GM12864 (cell line): ENCODE results near the gene LONP2.
"Not testable (repeated sequence)": the region's sequence is repeated elsewhere in the genome, so short reads cannot be mapped to it uniquely, and the experiment has no call there.

Experiments
- DNase-seq: peaks from one replicate; pipeline ENCODE4 v3.0.0-alpha.2; 2011; ENCODE audit warnings: low read depth
- H3K4me3 ChIP-seq: 2 replicates; pipeline ENCODE4 v1.5.1; 2011; ENCODE audit warnings: mild to moderate bottlenecking, low read depth, low read length, control low read depth
- TF ChIP-seq, protein P1 (sequence below): IDR thresholded peaks from 2 replicates; pipeline ENCODE4 v1.5.1; 2011; ENCODE audit warnings: low read depth, mild to moderate bottlenecking, moderate library complexity, low read length, control low read depth, inconsistent platforms; ENCODE audit errors: missing control alignments

LONP2 gene

DNA sequence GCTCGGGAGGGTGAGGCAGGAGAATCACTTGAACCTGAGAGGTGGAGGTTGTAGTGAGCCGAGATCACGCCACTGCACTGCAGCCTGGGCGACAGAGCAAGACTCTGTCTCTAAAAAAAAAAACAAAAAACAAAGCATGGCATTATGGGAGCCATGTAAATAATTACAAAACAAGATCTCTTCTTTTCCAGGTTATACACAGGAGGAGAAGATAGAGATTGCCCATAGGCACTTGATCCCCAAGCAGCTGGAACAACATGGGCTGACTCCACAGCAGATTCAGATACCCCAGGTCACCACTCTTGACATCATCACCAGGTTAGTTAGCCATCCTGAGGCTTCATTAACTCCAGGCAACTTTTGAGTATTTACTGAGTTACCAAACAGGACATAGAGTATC is 55.4 kb downstream of the LONP2 start:
- H3K4me3 ChIP-seq: no peak overlapping the region
- no peak for DNase-seq
- TF ChIP-seq, protein P1, sequence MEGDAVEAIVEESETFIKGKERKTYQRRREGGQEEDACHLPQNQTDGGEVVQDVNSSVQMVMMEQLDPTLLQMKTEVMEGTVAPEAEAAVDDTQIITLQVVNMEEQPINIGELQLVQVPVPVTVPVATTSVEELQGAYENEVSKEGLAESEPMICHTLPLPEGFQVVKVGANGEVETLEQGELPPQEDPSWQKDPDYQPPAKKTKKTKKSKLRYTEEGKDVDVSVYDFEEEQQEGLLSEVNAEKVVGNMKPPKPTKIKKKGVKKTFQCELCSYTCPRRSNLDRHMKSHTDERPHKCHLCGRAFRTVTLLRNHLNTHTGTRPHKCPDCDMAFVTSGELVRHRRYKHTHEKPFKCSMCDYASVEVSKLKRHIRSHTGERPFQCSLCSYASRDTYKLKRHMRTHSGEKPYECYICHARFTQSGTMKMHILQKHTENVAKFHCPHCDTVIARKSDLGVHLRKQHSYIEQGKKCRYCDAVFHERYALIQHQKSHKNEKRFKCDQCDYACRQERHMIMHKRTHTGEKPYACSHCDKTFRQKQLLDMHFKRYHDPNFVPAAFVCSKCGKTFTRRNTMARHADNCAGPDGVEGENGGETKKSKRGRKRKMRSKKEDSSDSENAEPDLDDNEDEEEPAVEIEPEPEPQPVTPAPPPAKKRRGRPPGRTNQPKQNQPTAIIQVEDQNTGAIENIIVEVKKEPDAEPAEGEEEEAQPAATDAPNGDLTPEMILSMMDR: no peak

DNA sequence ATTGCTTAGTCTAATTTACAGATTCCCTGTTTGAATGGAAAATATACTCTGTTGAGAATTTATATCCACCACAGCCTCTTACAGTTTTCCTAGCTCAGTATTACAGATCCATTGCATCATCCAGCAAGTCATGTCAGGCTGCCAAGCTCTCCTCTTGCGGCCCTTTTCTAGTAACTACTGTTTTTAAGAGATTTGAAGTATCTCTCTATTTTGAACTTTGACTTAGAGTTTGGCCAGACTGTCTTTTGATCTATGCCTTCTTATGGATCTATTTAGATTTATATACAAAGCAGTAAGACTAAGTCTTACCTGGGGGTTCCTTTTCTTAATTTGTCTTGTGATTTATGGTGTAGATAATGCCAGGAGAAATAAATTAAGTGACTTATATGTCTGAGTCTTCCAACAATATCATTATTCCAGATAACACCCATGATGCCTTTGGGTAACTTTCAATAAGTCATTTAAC is 56.3 kb downstream of the LONP2 start:
- no peak for DNase-seq
- TF ChIP-seq, protein P1: no peak
- H3K4me3 ChIP-seq: no peak overlapping the region

DNA sequence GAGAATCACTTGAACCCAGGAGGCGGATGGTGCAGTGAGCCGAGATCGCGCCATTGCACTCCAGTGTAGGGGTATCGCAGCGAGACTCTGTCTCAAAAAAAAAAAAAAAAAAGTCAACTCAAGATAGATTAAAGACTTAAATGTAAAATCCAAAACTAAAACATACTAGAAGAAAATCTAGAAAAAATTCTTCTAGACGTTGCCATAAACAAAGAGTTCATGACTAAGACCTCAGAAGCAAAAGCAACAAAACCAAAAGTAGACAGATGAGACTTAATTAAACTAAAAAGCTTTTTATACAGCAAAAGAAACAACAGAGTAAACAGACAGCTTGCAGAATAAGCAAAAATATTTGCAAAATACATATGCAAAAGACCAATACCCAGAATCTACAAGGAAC is 64.4 kb downstream of the LONP2 start:
- DNase-seq: no peak
- TF ChIP-seq, protein P1: no peak
- H3K4me3 ChIP-seq: no peak overlapping the region

DNA sequence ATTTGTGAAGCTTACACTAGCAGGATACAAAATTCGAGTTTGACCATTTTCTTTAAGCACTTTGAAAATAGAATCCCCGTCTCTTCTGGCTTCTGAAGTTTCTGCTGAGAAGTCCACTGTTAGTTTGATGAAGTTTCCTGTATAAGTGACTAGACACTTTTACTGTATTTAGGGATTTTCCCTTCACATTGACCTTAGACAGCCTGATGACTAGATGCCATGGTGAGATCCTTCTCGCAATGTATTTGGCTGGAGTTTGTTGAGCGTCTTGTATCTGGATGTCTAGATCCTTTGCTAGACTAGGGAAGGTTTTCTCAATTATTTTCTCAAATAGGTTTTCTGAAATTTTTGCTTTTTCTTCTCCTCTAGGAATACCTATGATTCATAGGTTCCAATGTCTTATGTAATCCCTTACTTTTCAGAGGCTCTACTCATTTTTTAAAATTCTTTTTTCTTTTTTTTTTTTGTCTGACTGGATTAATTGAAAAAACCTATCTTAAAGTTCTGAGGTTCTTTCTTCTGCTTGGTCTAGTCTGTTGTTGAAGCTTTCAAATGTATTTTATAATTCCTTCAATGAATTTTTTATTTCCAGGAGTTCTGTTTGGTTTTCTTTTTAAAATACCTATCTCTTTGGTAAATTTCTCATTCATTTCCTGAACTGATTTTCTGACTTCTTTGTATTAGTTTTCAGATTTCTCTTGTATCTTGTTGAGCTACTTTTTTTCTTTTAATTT is 67.0 kb downstream of the LONP2 start:
- no peak overlapping the region for H3K4me3 ChIP-seq
- no peak for DNase-seq
- TF ChIP-seq, protein P1: no peak

DNA sequence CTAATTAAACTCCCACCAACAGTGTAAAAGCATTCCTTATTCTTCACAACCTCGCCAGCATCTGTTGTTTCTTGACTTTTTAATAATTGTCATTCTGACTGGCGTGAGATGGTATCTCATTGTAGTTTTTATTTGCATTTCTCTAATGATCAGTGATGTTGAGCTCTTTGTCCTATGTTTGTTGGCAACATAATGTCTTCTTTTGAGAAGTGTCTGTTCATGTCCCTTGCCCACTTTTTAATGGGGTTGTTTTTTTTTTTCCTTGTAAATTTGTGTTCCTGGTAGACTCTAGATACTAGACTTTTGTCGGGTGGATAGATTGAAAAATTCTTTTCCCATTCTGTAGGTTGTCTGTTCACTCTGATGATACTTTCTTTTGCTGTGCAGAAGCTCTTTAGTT is 69.8 kb downstream of the LONP2 start:
- not testable (repeated sequence) for H3K4me3 ChIP-seq, DNase-seq

DNA sequence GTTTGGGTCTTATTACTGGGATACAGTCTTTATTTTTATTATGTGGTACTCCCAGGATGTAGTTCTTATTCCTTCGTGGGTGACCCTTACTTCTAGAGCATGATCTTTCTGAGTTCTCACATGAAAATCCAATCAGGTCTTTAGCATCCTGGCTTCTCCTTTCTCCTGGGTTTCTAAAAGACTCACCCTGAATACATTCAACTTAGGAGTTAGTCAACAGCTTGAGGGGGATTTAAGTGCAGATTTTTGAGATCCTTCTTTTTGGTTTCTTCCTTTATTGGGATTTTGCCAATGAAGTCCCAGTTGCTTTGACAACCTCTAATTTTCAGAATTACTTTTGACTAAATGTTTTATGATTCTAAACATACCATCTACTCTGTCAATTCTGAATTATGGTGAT is 72.9 kb downstream of the LONP2 start:
- TF ChIP-seq, protein P1: no peak
- no peak overlapping the region for H3K4me3 ChIP-seq
- DNase-seq: no peak

DNA sequence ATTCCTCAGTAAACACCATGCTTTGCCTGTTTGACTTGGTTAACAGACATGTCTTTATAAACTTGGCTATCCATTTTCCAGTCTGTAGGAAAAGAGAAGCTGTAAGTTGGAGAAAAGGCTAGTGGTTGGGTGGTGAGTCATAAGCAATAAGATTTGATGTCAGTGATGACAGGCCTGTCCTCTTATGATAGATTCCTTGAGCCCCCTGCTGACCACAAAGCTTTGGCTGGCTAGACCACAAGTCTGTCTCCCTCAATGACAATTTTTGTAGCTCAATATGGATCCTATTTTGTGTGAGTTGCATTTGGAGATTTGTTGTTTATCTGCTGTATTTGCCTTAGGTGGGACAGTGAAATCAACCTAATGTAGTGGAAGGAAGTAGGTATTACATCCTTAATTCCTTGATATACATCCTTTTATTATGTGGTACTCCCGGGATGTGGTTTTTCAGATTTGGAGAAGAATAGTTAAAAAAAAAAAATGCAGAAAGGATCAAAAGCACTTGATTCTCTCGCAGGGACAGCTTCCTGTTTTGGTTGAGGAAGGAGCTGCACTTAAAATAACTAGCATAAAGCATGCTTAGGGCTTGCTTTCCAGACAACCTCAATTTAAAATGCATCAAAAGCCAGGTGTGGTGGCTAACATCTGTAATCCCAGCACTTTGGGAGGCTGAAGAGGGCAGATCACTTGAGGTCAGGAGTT is 73.7 kb downstream of the LONP2 start:
- no peak for DNase-seq
- TF ChIP-seq, protein P1: no peak
- H3K4me3 ChIP-seq: no peak overlapping the region
